Activated CD8-positive, alpha-beta memory T cell treated with anti-CD3 and anti-CD28 coated beads, Interleukin-2, amount 50 U/mL, for 4 hours (primary cell): Measurements from ENCODE around the gene FHOD3.
"Not testable (repeated sequence)": the region's sequence is repeated elsewhere in the genome, so short reads cannot be mapped to it uniquely, and the experiment has no call there.

ENCODE experiments used
- DNase-seq: peaks from one replicate; pipeline ENCODE4 v3.0.0-alpha.2; 2020

FHOD3 gene

GRCh38 chr18:36529747-36530146 is 232.2 kb downstream of the FHOD3 start:
- no peak for DNase-seq

DNA sequence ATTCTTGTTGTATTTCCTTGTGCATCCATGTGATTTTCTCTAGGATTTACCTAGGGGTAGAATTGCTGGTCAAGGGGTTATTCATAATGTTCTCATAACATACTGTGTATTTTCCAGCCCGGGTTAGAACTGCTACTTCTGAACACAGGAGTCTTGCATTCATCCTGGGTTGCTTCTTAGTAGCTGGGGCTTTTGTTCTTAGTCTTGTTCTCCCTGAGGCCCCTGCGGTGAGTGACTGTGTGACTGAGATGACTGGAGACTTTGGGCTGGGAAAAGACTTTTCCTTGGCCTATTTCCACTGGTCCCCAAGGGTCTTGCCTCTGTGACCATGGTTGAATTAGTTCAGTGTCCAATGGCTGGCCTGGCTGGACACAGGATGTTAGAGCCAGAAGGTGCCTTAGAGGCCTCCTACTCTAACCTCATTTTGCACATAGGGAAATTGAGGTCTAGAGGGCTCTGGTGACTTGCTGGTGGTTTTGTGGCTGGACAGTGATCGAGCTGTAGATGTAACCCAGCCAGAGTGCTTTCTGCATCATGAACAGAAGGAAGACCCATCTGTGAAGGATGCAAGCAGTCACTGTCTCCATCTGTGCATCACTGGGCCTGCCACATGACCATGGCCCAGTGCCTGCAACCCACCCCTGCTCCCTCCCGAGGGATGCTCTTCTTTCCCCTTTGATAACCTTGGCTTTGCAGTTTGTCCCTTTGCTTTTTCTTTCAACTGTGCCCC is 233.3 kb downstream of the FHOD3 start:
- DNase-seq = no peak

DNA sequence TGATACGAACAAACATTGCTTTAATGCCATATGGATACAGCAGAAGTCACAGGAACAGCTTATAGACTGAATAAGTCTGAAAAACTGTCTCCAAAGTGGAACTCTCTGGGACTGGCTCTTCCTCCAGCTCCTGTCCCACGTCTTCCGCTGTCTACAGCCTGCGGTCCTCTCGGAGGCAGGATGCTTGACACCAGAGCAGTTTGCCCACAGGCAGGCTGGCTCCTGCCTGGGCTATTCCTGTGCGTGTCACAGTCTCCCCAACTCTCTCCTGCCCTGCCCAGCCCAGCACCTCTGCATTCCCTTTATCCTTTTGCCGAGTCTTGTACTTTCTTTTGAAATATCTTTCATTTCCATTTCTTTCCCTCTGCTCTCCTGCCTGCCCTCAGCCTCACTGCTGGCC is 234.1 kb downstream of the FHOD3 start:
- DNase-seq = no peak

DNA sequence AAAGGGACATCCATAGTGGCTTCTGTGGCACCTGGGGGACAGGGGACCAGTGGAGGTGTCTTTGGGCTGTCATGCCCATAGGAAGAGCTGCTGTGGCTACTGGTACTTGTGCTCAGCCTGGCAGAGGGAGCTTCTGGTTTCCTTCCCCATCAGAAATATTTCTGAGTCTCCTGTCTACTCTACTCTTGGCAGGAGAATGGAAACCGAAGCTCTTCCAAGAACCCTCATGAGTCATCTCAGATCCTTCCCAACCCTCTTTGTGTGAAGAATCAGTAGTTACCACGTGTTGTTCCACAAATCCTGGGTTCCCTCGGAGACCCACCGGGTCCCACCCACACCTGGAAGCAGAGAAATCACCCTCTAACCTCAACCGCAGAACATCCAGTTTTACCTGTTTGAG is 234.9 kb downstream of the FHOD3 start:
- DNase-seq = no peak

- no peak for DNase-seq
Measured at GRCh38 chr18:36532815-36533214, 235.3 kb downstream of the FHOD3 start.

GRCh38 chr18:36533446-36534153 is 236.1 kb downstream of the FHOD3 start:
- no peak for DNase-seq

DNA sequence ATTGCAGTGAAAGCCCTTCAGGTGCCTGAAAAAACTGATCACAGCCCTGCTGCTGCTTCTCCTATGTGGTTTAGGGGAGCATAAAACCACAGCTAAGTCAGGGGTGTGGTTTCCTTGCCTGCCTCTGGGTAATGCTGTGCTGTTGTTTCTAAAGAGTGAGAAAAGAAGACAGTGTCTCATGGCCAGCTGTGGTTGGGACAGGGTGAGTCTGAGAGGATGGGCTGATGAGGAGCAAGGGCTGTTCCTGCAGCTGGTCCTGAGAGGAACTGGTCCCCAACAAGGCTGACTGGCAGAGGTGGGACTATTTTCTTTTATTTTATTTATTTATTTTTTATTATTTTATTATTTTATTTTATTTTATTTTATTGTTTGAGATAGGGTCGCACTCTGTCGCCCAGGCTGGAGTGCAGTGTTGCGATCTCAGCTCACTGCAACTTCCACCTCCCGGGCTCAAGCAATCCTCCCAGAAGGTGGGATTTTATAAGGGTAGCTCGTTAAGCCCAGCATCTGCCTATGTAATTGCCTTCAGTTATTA is 236.7 kb downstream of the FHOD3 start:
- DNase-seq = no peak

- DNase-seq = no peak
Measured at GRCh38 chr18:36535202-36535935, 237.9 kb downstream of the FHOD3 start.

GRCh38 chr18:36536426-36536825 is 238.9 kb downstream of the FHOD3 start:
- DNase-seq = no peak

- DNase-seq = no peak
Measured at GRCh38 chr18:36537289-36537688, 239.8 kb downstream of the FHOD3 start.

DNA sequence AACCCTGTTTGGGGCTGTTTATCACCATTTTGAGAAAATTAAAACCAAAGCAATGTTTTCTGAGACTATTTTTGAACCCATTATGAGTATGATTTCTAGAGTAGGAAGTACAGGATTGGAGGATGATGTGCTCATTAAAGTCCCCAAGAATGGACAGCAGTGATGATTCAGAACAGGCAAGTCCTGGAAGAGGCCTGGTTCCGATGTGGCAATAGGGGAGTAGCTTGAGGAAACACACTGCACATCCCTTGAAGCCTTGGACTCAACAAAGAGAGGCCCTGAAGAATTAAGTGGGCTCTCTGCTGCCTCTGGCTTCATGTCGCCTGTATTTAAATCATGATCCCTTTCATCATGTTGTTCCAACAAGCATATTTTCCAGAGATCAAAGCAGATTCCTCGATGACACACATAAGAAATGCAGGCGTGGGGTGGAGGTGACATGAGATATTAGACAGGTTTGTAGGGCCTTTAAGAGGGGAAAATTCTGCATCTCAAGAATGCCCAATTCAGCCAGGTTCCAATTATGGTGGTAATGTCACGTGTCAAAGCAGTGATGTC is 242.2 kb downstream of the FHOD3 start:
- DNase-seq = no peak

- DNase-seq = no peak
Measured at GRCh38 chr18:36543030-36543429, 245.5 kb downstream of the FHOD3 start.

- DNase-seq = no peak
Measured at GRCh38 chr18:36543991-36544725, 246.6 kb downstream of the FHOD3 start.

DNA sequence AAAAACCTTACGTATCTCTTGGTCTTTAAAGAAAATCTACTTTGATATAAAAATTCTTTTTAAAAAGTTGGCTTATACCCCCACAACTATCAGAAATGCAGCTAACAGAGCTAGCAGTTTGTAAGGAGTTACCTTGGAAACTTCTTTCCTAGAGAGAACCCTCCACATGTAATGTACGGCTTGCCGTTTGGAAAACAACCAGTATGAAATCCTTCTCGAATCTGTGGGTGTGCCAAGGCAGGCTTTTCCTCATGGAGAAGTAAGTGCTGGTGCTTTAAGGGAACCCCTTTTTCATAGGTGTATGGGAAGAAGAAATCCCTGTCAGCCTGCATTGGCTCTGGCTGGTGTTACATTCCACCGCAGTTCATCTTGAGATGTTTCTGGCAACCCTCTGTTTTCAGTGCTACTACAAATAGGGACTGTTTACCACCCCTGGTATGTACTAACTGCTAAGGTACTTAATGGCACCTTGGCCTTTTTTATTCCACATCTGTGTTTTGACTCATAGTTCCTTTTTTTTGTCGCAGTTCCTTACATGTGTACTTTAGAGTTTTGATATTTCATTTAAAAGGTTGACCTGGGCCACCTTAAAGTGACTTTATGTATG is 248.4 kb downstream of the FHOD3 start:
- no peak for DNase-seq

DNA sequence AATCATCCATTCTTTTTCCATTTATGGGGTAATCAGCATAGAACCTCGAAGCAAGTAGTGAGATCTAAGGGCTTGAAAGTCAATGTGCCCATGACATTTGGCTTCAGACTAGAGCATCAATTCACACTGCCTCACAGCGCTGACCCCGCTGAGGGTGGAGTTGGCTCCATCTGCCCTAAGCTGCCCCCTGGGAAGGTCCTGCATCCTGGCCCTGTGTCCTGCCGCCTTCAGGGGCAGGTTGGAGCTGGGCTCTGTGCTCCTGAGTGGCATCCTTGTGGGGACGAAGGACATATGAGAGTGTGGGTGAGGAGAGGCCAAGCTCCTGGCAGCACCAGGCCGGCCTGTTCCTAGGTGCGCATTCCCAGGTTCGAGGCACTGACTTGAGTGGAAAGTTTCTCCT is 249.4 kb downstream of the FHOD3 start:
- no peak for DNase-seq

GRCh38 chr18:36547544-36547943 is 250.0 kb downstream of the FHOD3 start:
- no peak for DNase-seq

DNA sequence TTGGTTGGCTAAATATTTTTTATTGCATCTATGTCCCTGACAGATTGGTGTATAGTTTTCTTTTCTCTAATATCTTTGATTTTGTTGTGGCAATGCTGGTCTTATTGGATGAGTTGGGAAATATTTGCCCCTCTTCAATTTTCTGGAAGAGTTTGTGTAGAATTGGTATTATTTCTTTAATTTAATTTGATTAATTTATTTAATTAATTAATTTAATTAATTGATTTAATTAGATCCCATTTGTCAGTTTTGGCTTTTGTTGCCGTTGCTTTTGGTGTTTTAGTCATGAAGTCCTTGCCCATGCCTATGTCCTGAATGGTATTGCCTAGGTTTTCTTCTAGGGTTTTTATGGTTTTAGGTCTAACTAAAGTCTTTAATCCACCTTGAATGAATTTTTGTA is 253.8 kb downstream of the FHOD3 start:
- DNase-seq = not testable (repeated sequence)

DNA sequence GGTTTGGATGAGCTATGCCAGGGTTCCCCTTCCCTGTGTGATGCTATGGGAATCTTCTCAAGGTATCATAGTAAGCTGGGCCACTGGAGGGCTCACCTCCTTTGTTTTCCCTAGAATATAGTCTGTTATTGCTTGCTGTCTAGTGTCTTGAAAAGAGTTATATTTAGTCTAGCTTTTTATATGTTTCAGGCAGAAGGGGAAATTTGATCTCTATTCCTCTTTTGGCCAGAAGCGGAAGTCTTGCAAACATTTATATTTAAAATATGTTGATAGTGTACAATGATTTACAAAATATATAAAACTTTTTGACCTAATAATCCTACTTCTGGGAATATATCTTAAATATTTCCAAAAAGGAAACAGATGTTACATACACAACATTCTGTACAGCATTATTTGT is 260.7 kb downstream of the FHOD3 start:
- no peak for DNase-seq

GRCh38 chr18:36559149-36559857 is 261.8 kb downstream of the FHOD3 start:
- no peak for DNase-seq

GRCh38 chr18:36560187-36560586 is 262.7 kb downstream of the FHOD3 start:
- no peak for DNase-seq

DNA sequence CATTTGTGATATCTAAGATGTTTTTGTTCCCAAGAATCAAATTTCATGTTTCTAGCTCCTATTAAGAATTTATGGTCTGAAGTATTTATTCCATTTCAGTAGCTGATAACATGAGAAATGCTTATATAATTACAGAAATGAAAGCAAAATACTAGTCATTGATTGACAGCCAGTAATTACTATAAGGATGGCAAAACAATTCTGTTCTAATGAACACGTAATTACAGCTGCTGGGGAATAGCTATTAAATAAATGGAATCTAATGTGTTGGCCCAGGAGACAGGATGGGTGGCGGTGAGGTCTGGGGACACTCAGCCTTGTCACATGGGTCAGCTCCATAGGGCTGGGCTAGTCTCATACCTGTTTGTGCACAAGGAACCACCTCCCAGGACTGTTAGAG is 263.5 kb downstream of the FHOD3 start:
- DNase-seq = no peak

DNA sequence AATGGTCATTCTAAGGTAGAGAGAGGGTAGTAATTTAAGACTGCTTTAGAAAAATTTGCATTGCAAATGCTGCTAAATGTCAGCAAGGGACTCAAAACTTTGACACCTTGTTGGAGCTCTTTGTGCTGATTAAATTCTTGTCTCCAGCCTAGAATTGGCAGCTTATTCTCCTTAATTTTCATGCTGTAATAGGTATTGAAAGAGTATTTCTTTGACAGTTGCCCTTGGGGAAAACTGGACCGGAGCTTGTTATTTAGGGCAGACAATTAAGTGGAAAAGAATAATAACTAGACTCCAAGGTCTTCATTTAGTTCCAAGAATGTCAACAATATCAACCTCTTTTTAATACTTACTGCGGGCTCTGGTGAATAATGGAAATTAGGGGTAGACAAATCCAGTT is 267.3 kb downstream of the FHOD3 start:
- DNase-seq = no peak
